Smooth muscle cell (in vitro differentiated cells): ENCODE data around the gene TEX51. TPM values are rescaled to one million over a fixed set of nuclear protein-coding genes. Genes with fewer than 3 reads are reported as not detected.

Experiments used
- DNase-seq: peaks from one replicate; lab custom pipeline; 2025; ENCODE audit not compliant: unreplicated experiment; lab: John Stamatoyannopoulos, UW
- H2AFZ ChIP-seq: fragments of 200-600 bp; sonication (generic); 2 replicates; pipeline ENCODE4 v1.6.0; 2016; ENCODE audit warnings: antibody characterized with exemption, low read depth, mild to moderate bottlenecking
- H3F3A ChIP-seq: fragments of 200-600 bp; sonication (generic); 2 replicates; pipeline ENCODE4 v1.6.0; 2017; ENCODE audit warnings: antibody characterized with exemption, low read depth
- H3K27ac ChIP-seq: fragments of 200-600 bp; sonication (generic); 2 replicates; pipeline ENCODE4 v1.5.1; 2016; ENCODE audit warnings: low read depth, mild to moderate bottlenecking
- H3K27me3 ChIP-seq: fragments of 200-600 bp; sonication (generic); 2 replicates; pipeline ENCODE4 v1.6.1; 2016; ENCODE audit warnings: low read depth, mild to moderate bottlenecking
- H3K36me3 ChIP-seq: fragments of 200-600 bp; sonication (generic); 2 replicates; pipeline ENCODE4 v1.5.1; 2016; ENCODE audit warnings: low read depth
- H3K4me1 ChIP-seq: fragments of 200-600 bp; sonication (generic); 2 replicates; pipeline ENCODE4 v1.5.1; 2016; ENCODE audit warnings: low read depth
- H3K4me2 ChIP-seq: fragments of 200-600 bp; sonication (generic); 2 replicates; pipeline ENCODE4 v1.6.0; 2016; ENCODE audit warnings: mild to moderate bottlenecking
- H3K4me3 ChIP-seq: fragments of 200-600 bp; sonication (generic); 2 replicates; pipeline ENCODE4 v1.5.1; 2016; ENCODE audit warnings: mild to moderate bottlenecking
- H3K79me2 ChIP-seq: fragments of 200-600 bp; sonication (generic); 2 replicates; pipeline ENCODE4 v1.6.0; 2016; ENCODE audit warnings: low read depth, mild to moderate bottlenecking
- H3K9ac ChIP-seq: fragments of 200-600 bp; sonication (generic); 2 replicates; pipeline ENCODE4 v1.6.0; 2016; ENCODE audit warnings: low read depth
- H3K9me3 ChIP-seq: fragments of 200-600 bp; sonication (generic); replicated peaks from 2 replicates; pipeline ENCODE4 v1.5.1; 2016; ENCODE audit warnings: low read depth
- H4K20me1 ChIP-seq: fragments of 200-600 bp; sonication (generic); 2 replicates; pipeline ENCODE4 v1.6.0; 2016; ENCODE audit warnings: low read depth
- WGBS: methylation state at CpG from one replicate; pipeline ENCODE4 v1.1.7; 2016; ENCODE audit warnings: low lambda C conversion rate; 5-methylcytosine and 5-hydroxymethylcytosine counted together
- polyA plus RNA-seq: library from polyadenylated mRNA; unstranded; fragments of >200 nt; fragmentation: Nextera tagmentation; extraction: Ambion mirVana; gene quantifications from 2 replicates; pipeline ENCODE4 v1.2.1, GENCODE V29; 2016
- total RNA-seq: library from RNA; depleted of rRNA; stranded (reverse); fragments of >200 nt; gene quantifications from 2 replicates; pipeline ENCODE4 v1.2.3, GENCODE V29; 2014
- TF ChIP-seq, protein P1 (sequence below): fragments of 200-600 bp; sonication (generic); IDR thresholded peaks from 2 replicates; pipeline ENCODE4 v1.5.1; 2017; ENCODE audit warnings: borderline replicate concordance, mild to moderate bottlenecking, antibody characterized with exemption; ENCODE audit not compliant: insufficient read depth, poor library complexity, severe bottlenecking

TEX51 gene
- total and polyA plus RNA-seq, 2 experiments from 2014 or later, result not detected

DNA sequence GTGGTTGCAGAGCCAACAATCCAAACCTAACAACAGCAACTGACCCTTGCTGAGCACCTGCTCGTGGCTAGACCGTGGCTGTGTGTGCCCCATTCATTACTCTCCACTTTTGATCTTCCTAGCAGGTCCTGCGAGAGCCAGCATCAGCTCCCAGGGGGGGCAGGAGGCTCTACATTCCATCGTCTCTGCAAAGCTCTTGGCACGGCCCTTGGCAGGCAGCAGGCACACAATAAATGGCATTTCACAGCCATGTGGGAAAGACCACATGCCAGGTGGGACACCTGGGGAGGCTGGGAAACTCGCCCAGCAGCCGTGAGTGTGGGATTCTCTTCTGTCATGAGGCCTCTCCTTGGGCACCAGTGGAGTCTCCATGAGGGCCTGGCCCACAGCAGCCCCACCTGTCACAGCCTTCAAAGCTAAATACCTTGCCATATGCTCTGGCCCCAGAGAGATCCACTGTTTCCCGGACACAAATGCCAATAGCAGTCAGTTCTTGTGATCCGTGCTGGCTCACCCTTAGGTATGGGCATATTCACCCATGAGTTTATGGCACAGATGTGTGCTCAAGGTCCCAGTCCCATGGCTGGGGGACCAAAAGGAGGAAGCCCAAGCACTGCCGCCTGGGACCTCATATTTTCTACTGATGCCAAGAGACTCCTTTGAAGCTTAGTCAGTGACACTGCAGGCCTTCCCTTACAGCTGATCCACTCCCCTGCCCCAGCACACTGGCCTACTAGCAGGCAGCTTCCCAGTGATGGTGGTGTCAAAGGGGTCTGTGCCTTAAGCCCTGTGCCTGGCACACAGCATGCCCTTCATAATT, 6.8 kb upstream of the TEX51 start:
- H3F3A ChIP-seq, result no peaks in the 10 kb centered on the region
- 76% methylated on average over 10 of the region's 10 CpGs for WGBS
- no peak for DNase-seq
- H3K27me3 ChIP-seq, result no peaks in the 10 kb centered on the region
- H3K9me3 ChIP-seq, result no peaks in the 10 kb centered on the region
- no peak overlapping the region for H3K27ac ChIP-seq
- H3K4me3 ChIP-seq, result no peak overlapping the region
- no peaks in the 10 kb centered on the region for H3K36me3 ChIP-seq
- H2AFZ ChIP-seq, result no peak overlapping the region
- no peaks in the 10 kb centered on the region for H3K4me1 ChIP-seq
- H3K9ac ChIP-seq, result no peak overlapping the region
- TF ChIP-seq, protein P1, sequence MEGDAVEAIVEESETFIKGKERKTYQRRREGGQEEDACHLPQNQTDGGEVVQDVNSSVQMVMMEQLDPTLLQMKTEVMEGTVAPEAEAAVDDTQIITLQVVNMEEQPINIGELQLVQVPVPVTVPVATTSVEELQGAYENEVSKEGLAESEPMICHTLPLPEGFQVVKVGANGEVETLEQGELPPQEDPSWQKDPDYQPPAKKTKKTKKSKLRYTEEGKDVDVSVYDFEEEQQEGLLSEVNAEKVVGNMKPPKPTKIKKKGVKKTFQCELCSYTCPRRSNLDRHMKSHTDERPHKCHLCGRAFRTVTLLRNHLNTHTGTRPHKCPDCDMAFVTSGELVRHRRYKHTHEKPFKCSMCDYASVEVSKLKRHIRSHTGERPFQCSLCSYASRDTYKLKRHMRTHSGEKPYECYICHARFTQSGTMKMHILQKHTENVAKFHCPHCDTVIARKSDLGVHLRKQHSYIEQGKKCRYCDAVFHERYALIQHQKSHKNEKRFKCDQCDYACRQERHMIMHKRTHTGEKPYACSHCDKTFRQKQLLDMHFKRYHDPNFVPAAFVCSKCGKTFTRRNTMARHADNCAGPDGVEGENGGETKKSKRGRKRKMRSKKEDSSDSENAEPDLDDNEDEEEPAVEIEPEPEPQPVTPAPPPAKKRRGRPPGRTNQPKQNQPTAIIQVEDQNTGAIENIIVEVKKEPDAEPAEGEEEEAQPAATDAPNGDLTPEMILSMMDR, result no peak
- H3K4me2 ChIP-seq, result no peak overlapping the region
- no peaks in the 10 kb centered on the region for H4K20me1 ChIP-seq
- H3K79me2 ChIP-seq, result no peaks in the 10 kb centered on the region

- Histone ChIP-seq H3K27me3 (no peaks in the 10 kb centered on the region), H3F3A (no peaks in the 10 kb centered on the region), H3K9ac (no peak overlapping the region), H3K27ac (no peak overlapping the region), H2AFZ (no peak overlapping the region), H3K9me3 (no peaks in the 10 kb centered on the region), H3K79me2 (no peaks in the 10 kb centered on the region), H3K4me1 (no peaks in the 10 kb centered on the region), H3K36me3 (no peaks in the 10 kb centered on the region), H3K4me3 (no peak overlapping the region), H3K4me2 (no peak overlapping the region), H4K20me1 (no peaks in the 10 kb centered on the region)
- no peak for DNase-seq
- 100% methylated on average over 4 of the region's 4 CpGs for WGBS
- TF ChIP-seq, protein P1, result no peak
Measured at GRCh38 chr2:126893153-126893552, 5.5 kb upstream of the TEX51 start.

DNA sequence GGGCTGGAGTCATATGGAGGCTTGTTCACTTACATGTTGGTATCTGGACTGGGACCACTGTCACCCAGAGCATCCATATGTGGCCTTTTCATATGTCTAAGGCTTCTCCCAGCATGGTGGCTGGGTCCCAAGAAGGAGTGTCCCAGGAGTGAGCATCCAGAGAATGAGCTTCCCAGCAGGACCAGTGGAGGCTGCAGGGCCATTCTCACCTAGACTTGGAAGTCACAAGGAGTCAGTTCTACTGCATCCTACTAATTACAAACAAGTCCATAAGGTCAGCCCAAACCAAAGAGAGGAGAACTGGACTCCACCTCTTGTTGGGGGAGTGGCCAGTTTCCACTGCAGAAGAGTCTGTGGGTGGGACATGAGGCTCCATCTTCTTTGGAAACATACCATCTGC, 5.1 kb upstream of the TEX51 start:
- H3K9ac ChIP-seq, result no peak overlapping the region
- no peaks in the 10 kb centered on the region for H3F3A ChIP-seq
- no peaks in the 10 kb centered on the region for H4K20me1 ChIP-seq
- H3K27ac ChIP-seq, result no peak overlapping the region
- no peaks in the 10 kb centered on the region for H3K36me3 ChIP-seq
- no peaks in the 10 kb centered on the region for H3K4me1 ChIP-seq
- no peak overlapping the region for H3K4me2 ChIP-seq
- no peaks in the 10 kb centered on the region for H3K79me2 ChIP-seq
- H3K9me3 ChIP-seq, result no peaks in the 10 kb centered on the region
- TF ChIP-seq, protein P1, result no peak
- no peak overlapping the region for H2AFZ ChIP-seq
- no peak for DNase-seq
- no peak overlapping the region for H3K4me3 ChIP-seq
- no peaks in the 10 kb centered on the region for H3K27me3 ChIP-seq

GRCh38 chr2:126894082-126894481, 4.6 kb upstream of the TEX51 start:
- no peaks in the 10 kb centered on the region for H3K27me3 ChIP-seq
- WGBS, result 92% methylated on average over 1 of the region's 1 CpG
- H3K4me2 ChIP-seq, result no peak overlapping the region
- H3K79me2 ChIP-seq, result no peaks in the 10 kb centered on the region
- no peaks in the 10 kb centered on the region for H3K9me3 ChIP-seq
- H3K9ac ChIP-seq, result no peak overlapping the region
- DNase-seq, result no peak
- H3K4me1 ChIP-seq, result no peaks in the 10 kb centered on the region
- no peaks in the 10 kb centered on the region for H4K20me1 ChIP-seq
- H3F3A ChIP-seq, result no peaks in the 10 kb centered on the region
- H3K36me3 ChIP-seq, result no peaks in the 10 kb centered on the region
- TF ChIP-seq, protein P1, result no peak
- no peak overlapping the region for H3K4me3 ChIP-seq
- no peak overlapping the region for H2AFZ ChIP-seq
- no peak overlapping the region for H3K27ac ChIP-seq
